ENCODE results near the gene ID1. TPM values are rescaled to one million over a fixed set of nuclear protein-coding genes. Genes with fewer than 3 reads are reported as not detected.

Gene ID1
- total and polyA plus RNA-seq, 2 of the 13 experiments (the other 11 are each of a cell fraction or from before 2014, with no cell fraction given): 320 to 419 TPM

- TF ChIP-seq CSRNP1 (CRISPR knock-in tag; IDR thresholded peaks at IDR 0.05) (0 out of 2 replicates have a peak, but pooled peaks have one; percentile 2), NR2F1 (CRISPR knock-in tag; IDR thresholded peaks at IDR 0.05) (peak in 1 of 2 experiments; percentile 62; a peak in 1 of 4 replicates), ATF3 (CRISPR knock-in tag; IDR thresholded peaks at IDR 0.05) (no peak), RBM22 (optimal IDR thresholded peaks at IDR 0.05; ENCODE audit: low read length) (peak; percentile 77), STAT5B (CRISPR knock-in tag; IDR thresholded peaks at IDR 0.05) (no peak), KDM1A (CRISPR knock-in tag; IDR thresholded peaks at IDR 0.05) (peak; percentile 70; the same call in 1 of the 2 replicates), ZNF737 (CRISPR knock-in tag; IDR thresholded peaks at IDR 0.05; ENCODE audit: borderline replicate concordance) (0 out of 2 replicates have a peak, but pooled peaks have one; percentile 19), ATF4 (CRISPR knock-in tag; IDR thresholded peaks at IDR 0.05) (0 out of 4 replicates have a peak, but pooled peaks of 1 of the 2 experiments have one; percentile 47), ATF1 (CRISPR knock-in tag; IDR thresholded peaks at IDR 0.05) (0 out of 2 replicates have a peak, but pooled peaks have one; percentile 26), ZFP1 (CRISPR knock-in tag; IDR thresholded peaks at IDR 0.05) (no peak), FOXP1 (IDR thresholded peaks at IDR 0.05) (no peak), FOXP1 (CRISPR knock-in tag; IDR thresholded peaks at IDR 0.05) (no peak), DR1 (CRISPR knock-in tag; IDR thresholded peaks at IDR 0.05) (no peak), CHD4 (IDR thresholded peaks at IDR 0.05; ENCODE audit: borderline replicate concordance, low read length) (peak; percentile 49; the same call in 1 of the 2 replicates), ZNF432 (CRISPR knock-in tag; IDR thresholded peaks at IDR 0.05; ENCODE audit: borderline replicate concordance) (0 out of 2 replicates have a peak, but pooled peaks have one; percentile 30), ASH2L (IDR thresholded peaks at IDR 0.05; ENCODE audit: insufficient read length, low read depth, low read length) (no peak), NFE2 (CRISPR knock-in tag; IDR thresholded peaks at IDR 0.05) (no peak), ZSCAN12 (CRISPR knock-in tag; IDR thresholded peaks at IDR 0.05) (no peak), MIXL1 (CRISPR knock-in tag; IDR thresholded peaks at IDR 0.05) (no peak), TFAP4 (IDR thresholded peaks at IDR 0.05; ENCODE audit: borderline replicate concordance, low read depth) (no peak), ZNF468 (CRISPR knock-in tag; IDR thresholded peaks at IDR 0.05) (peak; percentile 2; the same call in 1 of the 2 replicates), POLR2A (IDR thresholded peaks at IDR 0.05; ENCODE audit: insufficient read depth in 1 of 2, low read depth in 2 of 2, low read length in 2 of 2) (0 out of 4 replicates have a peak, but pooled peaks of 1 of the 2 experiments have one; percentile 15), RBAK (CRISPR knock-in tag; IDR thresholded peaks at IDR 0.05) (no peak)
These were observed 490 bp upstream of the ID1 start (continued) for GRCh38 chr20:31604567-31605030.

Measured in HepG2 (cell line).